ENCODE data around the gene CDPF1.
A peak's percentile ranks its signal among the peaks of the same experiment; 100 is the strongest.

The CDPF1 gene

GRCh38 chr22:46234969-46235368 is 15.1 kb downstream of the CDPF1 start:
- H3K27me3 ChIP-seq (replicated peaks; ENCODE audit: control insufficient read depth, insufficient read depth, low read length), result no peaks in the 10 kb centered on the region
- H3K9me3 ChIP-seq (ENCODE audit: control insufficient read depth, low read length), result no peaks in the 10 kb centered on the region
- H3K4me1 ChIP-seq (ENCODE audit: control insufficient read depth, insufficient read depth, low read length), result no peaks in the 10 kb centered on the region
- no peak overlapping the region for H3K9ac ChIP-seq (ENCODE audit: low read length)
- H3K4me3 ChIP-seq (ENCODE audit: low read length), result no peak overlapping the region
- DNase-seq (ENCODE audit: low read depth), result no peak
- H3K36me3 ChIP-seq (ENCODE audit: control insufficient read depth, insufficient read depth, low read length, severe bottlenecking), result peaks cover 58% of the 10 kb centered on the region

- DNase-seq (ENCODE audit: low read depth), result peak; percentile 65
- H3K4me3 ChIP-seq (ENCODE audit: low read length), result no peak overlapping the region
- H3K9me3 ChIP-seq (ENCODE audit: control insufficient read depth, low read length), result no peaks in the 10 kb centered on the region
- peaks cover 10% of the 10 kb centered on the region for H3K4me1 ChIP-seq (ENCODE audit: control insufficient read depth, insufficient read depth, low read length)
- H3K9ac ChIP-seq (ENCODE audit: low read length), result no peak overlapping the region
- H3K27me3 ChIP-seq (replicated peaks; ENCODE audit: control insufficient read depth, insufficient read depth, low read length), result no peaks in the 10 kb centered on the region
- peaks cover 43% of the 10 kb centered on the region for H3K36me3 ChIP-seq (ENCODE audit: control insufficient read depth, insufficient read depth, low read length, severe bottlenecking)
Observed at GRCh38 chr22:46233231-46233630, 16.9 kb downstream of the CDPF1 start.

- no peak overlapping the region for H3K4me3 ChIP-seq (ENCODE audit: low read length)
- peaks cover 10% of the 10 kb centered on the region for H3K4me1 ChIP-seq (ENCODE audit: control insufficient read depth, insufficient read depth, low read length)
- H3K36me3 ChIP-seq (ENCODE audit: control insufficient read depth, insufficient read depth, low read length, severe bottlenecking), result peaks cover 23% of the 10 kb centered on the region
- no peaks in the 10 kb centered on the region for H3K27me3 ChIP-seq (replicated peaks; ENCODE audit: control insufficient read depth, insufficient read depth, low read length)
- H3K9me3 ChIP-seq (ENCODE audit: control insufficient read depth, low read length), result no peaks in the 10 kb centered on the region
- DNase-seq (ENCODE audit: low read depth), result no peak
- no peak overlapping the region for H3K9ac ChIP-seq (ENCODE audit: low read length)
Observed at GRCh38 chr22:46230262-46230901, 19.7 kb downstream of the CDPF1 start.

- DNase-seq (ENCODE audit: low read depth), result peak; percentile 79
- Histone ChIP-seq H3K9me3 (ENCODE audit: control insufficient read depth, low read length) (no peaks in the 10 kb centered on the region), H3K4me3 (ENCODE audit: low read length) (no peak overlapping the region), H3K9ac (ENCODE audit: low read length) (no peak overlapping the region), H3K36me3 (ENCODE audit: control insufficient read depth, insufficient read depth, low read length, severe bottlenecking) (peaks cover 20% of the 10 kb centered on the region), H3K4me1 (ENCODE audit: control insufficient read depth, insufficient read depth, low read length) (peaks cover 10% of the 10 kb centered on the region), H3K27me3 (replicated peaks; ENCODE audit: control insufficient read depth, insufficient read depth, low read length) (no peaks in the 10 kb centered on the region)
Observed at GRCh38 chr22:46229701-46230100, 20.4 kb downstream of the CDPF1 start.

- DNase-seq (ENCODE audit: low read depth), result no peak
- no peaks in the 10 kb centered on the region for H3K27me3 ChIP-seq (replicated peaks; ENCODE audit: control insufficient read depth, insufficient read depth, low read length)
- peaks cover 35% of the 10 kb centered on the region for H3K36me3 ChIP-seq (ENCODE audit: control insufficient read depth, insufficient read depth, low read length, severe bottlenecking)
- no peak overlapping the region for H3K4me3 ChIP-seq (ENCODE audit: low read length)
- peaks cover 10% of the 10 kb centered on the region for H3K4me1 ChIP-seq (ENCODE audit: control insufficient read depth, insufficient read depth, low read length)
- H3K9ac ChIP-seq (ENCODE audit: low read length), result no peak overlapping the region
- H3K9me3 ChIP-seq (ENCODE audit: control insufficient read depth, low read length), result no peaks in the 10 kb centered on the region
Observed at GRCh38 chr22:46226577-46226976, 23.5 kb downstream of the CDPF1 start.

- DNase-seq (ENCODE audit: low read depth), result no peak
- H3K9ac ChIP-seq (ENCODE audit: low read length), result no peak overlapping the region
- no peak overlapping the region for H3K4me3 ChIP-seq (ENCODE audit: low read length)
- no peaks in the 10 kb centered on the region for H3K27me3 ChIP-seq (replicated peaks; ENCODE audit: control insufficient read depth, insufficient read depth, low read length)
- H3K36me3 ChIP-seq (ENCODE audit: control insufficient read depth, insufficient read depth, low read length, severe bottlenecking), result peaks cover 42% of the 10 kb centered on the region
- peaks cover 10% of the 10 kb centered on the region for H3K4me1 ChIP-seq (ENCODE audit: control insufficient read depth, insufficient read depth, low read length)
- no peaks in the 10 kb centered on the region for H3K9me3 ChIP-seq (ENCODE audit: control insufficient read depth, low read length)
Observed at GRCh38 chr22:46225631-46226030, 24.5 kb downstream of the CDPF1 start.

GRCh38 chr22:46224898-46225290 is 25.2 kb downstream of the CDPF1 start:
- Histone ChIP-seq H3K27me3 (replicated peaks; ENCODE audit: control insufficient read depth, insufficient read depth, low read length) (no peaks in the 10 kb centered on the region), H3K9me3 (ENCODE audit: control insufficient read depth, low read length) (no peaks in the 10 kb centered on the region), H3K36me3 (ENCODE audit: control insufficient read depth, insufficient read depth, low read length, severe bottlenecking) (peaks cover 50% of the 10 kb centered on the region), H3K4me3 (ENCODE audit: low read length) (no peak overlapping the region), H3K4me1 (ENCODE audit: control insufficient read depth, insufficient read depth, low read length) (peaks cover 10% of the 10 kb centered on the region), H3K9ac (ENCODE audit: low read length) (no peak overlapping the region)
- DNase-seq (ENCODE audit: low read depth), result no peak

GRCh38 chr22:46224044-46224897 is 25.8 kb downstream of the CDPF1 start:
- no peak overlapping the region for H3K4me3 ChIP-seq (ENCODE audit: low read length)
- H3K9ac ChIP-seq (ENCODE audit: low read length), result no peak overlapping the region
- no peak for DNase-seq (ENCODE audit: low read depth)
- no peaks in the 10 kb centered on the region for H3K9me3 ChIP-seq (ENCODE audit: control insufficient read depth, low read length)
- peaks cover 56% of the 10 kb centered on the region for H3K36me3 ChIP-seq (ENCODE audit: control insufficient read depth, insufficient read depth, low read length, severe bottlenecking)
- no peaks in the 10 kb centered on the region for H3K27me3 ChIP-seq (replicated peaks; ENCODE audit: control insufficient read depth, insufficient read depth, low read length)
- peaks cover 4% of the 10 kb centered on the region for H3K4me1 ChIP-seq (ENCODE audit: control insufficient read depth, insufficient read depth, low read length)

- Histone ChIP-seq H3K9ac (ENCODE audit: low read length) (no peak overlapping the region), H3K4me3 (ENCODE audit: low read length) (no peak overlapping the region), H3K4me1 (ENCODE audit: control insufficient read depth, insufficient read depth, low read length) (no peaks in the 10 kb centered on the region), H3K27me3 (replicated peaks; ENCODE audit: control insufficient read depth, insufficient read depth, low read length) (no peaks in the 10 kb centered on the region), H3K9me3 (ENCODE audit: control insufficient read depth, low read length) (no peaks in the 10 kb centered on the region), H3K36me3 (ENCODE audit: control insufficient read depth, insufficient read depth, low read length, severe bottlenecking) (peaks cover 83% of the 10 kb centered on the region)
- no peak for DNase-seq (ENCODE audit: low read depth)
Observed at GRCh38 chr22:46220921-46221320, 29.2 kb downstream of the CDPF1 start.

GRCh38 chr22:46219636-46220035 is 30.5 kb downstream of the CDPF1 start:
- Histone ChIP-seq H3K9me3 (ENCODE audit: control insufficient read depth, low read length) (no peaks in the 10 kb centered on the region), H3K36me3 (ENCODE audit: control insufficient read depth, insufficient read depth, low read length, severe bottlenecking) (peaks cover 83% of the 10 kb centered on the region)

GRCh38 chr22:46214616-46215015 is 35.5 kb downstream of the CDPF1 start:
- DNase-seq (ENCODE audit: low read depth), result no peak
- peaks cover 3% of the 10 kb centered on the region for H3K9me3 ChIP-seq (ENCODE audit: control insufficient read depth, low read length)
- no peak overlapping the region for H3K9ac ChIP-seq (ENCODE audit: low read length)
- no peaks in the 10 kb centered on the region for H3K4me1 ChIP-seq (ENCODE audit: control insufficient read depth, insufficient read depth, low read length)
- H3K36me3 ChIP-seq (ENCODE audit: control insufficient read depth, insufficient read depth, low read length, severe bottlenecking), result peaks cover 77% of the 10 kb centered on the region
- H3K27me3 ChIP-seq (replicated peaks; ENCODE audit: control insufficient read depth, insufficient read depth, low read length), result no peaks in the 10 kb centered on the region
- no peak overlapping the region for H3K4me3 ChIP-seq (ENCODE audit: low read length)

More at GRCh38 chr22:46219636-46220035, 30.5 kb downstream of the CDPF1 start:
- no peak for DNase-seq (ENCODE audit: low read depth)
- H3K4me3 ChIP-seq (ENCODE audit: low read length), result no peak overlapping the region
- no peaks in the 10 kb centered on the region for H3K4me1 ChIP-seq (ENCODE audit: control insufficient read depth, insufficient read depth, low read length)
- no peak overlapping the region for H3K9ac ChIP-seq (ENCODE audit: low read length)
- H3K27me3 ChIP-seq (replicated peaks; ENCODE audit: control insufficient read depth, insufficient read depth, low read length), result no peaks in the 10 kb centered on the region
